ENCODE results near the gene NVL.
"Not testable (repeated sequence)": the region's sequence is repeated elsewhere in the genome, so short reads cannot be mapped to it uniquely, and the experiment has no call there.

The NVL gene

DNA sequence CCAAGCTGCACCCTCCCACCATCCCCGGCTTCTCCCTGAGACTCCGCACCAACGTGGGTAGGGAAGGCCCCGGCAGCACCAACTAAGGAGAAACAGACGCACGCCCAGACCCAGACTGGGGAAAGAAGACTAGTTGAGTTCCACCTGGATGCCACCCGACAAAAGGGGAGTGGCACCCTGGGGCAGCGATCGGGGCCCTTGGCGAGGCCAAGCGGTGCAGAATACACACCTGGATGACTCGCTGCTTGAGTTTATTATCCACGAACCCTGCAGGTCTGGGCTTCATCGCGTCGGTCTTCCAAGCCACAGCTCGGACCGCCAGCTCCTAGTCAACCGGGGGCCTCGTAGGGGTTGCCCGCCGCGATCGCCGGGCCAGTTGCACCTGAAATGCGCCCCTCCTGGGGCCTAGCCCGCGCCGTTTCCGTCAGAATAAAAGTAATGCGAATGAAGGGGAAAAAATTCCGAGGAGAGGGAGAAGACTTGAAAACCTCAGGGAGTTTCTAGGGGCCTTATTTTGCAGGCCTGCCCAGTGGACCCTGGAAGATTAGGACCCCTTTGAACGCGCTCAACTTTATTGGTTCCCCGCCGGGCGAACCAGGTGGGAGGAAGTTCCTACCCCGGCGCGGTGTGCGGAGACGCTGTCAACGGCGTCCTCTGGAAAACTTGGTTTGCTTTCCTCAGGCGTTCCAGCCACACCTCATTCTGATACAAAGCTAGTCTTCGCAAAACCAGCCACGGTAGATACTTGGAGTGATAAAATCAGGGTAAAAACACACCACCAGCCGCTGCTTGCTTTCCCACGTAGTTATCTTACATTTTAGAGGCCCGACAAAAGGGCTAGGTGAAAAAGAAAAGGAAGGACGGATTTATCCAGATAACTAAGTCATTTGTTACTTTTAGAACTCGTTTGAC is at the start of gene NVL:
Gene NVL, minus strand, starts transcription at position 331 of the 912 bp plus-strand sequence. Its CDS starts 45 bp downstream, at position 286.
- DNase-seq (ENCODE audit: low read depth) = peak; percentile 68

DNA sequence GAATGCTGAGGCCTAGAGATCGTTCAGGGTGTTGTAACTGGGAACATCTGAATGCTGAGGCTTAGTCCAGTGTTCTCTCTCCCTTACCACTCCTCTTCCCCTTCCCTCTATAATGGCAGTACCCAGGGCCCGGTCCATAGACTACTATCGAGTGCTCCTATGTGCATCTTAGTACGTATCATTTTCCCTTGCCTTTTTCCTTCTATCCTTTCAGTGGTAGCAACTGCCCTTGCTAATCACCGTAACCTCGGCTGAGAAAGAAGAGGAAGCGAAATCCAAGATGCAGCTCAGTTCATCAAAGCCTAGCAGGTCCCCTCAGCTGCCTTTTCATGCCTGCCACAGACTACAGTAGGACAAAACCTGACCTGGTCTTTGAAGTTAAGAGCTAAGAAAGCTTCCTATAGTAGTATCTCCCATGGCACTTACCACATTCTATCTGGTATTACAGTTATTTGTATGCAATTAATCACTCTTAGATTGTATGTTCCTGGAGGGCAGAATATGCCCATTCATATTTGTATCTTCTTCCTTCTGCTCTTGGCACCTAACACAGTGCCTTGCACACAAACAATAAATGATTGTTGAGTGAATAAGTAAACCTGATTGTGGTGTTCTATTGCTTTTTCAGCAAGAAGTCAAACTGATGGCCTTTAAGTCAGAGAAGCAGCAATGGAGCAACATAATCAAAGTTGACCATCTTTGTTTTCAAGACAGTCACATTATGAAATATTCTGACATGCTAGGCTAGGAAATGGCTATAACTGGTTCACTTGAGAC is 49.1 kb upstream of the NVL start:
- DNase-seq (ENCODE audit: low read depth) = no peak

DNA sequence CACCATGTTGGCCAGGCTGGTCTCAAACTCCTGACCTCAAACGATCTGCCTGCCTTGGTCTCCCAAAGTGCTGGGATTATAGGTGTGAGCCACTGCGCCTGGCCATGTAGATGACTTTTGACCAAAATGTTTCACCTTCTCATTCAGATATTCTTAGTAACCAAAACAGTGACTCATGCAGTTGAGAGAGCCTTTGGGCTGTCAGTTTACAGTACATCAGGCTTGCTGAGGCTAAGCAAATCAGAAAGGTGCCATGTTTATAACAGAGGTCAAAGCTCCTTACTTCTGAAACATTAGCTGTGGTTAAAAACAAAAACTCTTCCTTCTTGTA is 47.7 kb upstream of the NVL start:
- no peak for DNase-seq (ENCODE audit: low read depth)

DNA sequence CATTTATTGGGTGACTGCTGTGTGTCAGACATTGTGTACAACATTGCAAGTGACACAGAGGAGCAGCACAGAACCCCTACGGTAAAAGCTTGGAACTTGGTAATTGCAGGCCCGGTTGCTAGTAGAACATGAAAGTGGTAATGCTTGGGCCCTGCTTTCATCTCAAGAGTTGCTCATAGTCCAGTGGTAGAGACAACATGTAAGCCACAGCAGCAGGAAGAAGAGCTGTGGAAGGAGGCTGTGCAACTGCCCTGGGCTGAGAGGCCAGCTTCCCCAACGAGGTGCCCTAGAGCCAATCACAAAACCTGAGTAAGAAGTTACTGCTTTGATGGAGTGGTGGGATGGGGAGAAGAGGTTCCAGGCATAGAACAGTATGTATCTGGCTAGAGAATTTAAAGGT is 45.1 kb upstream of the NVL start:
- DNase-seq (ENCODE audit: low read depth) = no peak

DNA sequence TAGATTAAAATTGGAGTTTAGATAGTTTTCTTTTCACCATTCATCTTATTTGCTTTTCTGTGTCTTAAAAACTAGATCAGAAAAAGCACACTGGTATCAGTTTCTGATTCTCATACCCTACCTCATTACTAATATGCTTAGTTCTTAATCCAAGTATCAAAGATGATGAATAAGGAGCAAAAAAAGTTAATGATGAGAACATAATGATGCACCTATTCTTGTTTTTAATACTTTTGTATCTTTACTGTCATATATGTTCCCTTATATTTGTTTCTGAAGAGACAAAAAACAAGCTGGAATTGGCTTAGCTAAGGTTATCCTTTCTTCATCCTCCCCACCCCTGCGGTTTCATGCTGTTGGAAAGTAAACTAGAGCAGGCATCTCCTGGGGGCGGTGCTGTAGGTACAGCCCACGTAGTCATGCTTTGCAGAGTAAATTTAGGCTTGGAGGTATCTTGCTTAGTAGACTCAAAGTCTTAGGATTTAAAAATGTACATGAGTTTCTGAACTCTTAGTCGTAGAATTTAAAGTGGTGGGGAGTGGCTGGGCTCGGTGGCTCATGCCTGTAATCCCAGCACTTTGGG is 43.1 kb upstream of the NVL start:
- DNase-seq (ENCODE audit: low read depth) = no peak

DNA sequence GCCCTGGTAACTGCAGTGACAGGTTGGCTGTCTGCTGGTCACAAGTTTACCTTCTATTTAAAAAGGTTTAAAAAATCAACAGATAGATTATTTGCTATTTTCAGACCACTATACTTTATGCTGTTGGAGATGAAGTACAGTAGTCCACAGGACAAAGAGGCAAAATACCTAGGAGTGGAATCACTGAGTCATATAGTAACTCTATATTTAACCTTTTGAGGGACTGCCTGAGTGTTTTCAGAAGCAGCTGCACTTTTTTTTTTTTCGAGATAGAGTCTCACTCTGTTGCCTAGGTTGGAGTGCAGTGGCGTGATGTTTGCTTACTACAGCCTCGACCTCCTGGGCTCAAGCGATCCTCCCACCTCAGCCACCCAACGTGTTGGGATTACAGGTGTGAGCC is 38.4 kb upstream of the NVL start:
- no peak for DNase-seq (ENCODE audit: low read depth)

DNA sequence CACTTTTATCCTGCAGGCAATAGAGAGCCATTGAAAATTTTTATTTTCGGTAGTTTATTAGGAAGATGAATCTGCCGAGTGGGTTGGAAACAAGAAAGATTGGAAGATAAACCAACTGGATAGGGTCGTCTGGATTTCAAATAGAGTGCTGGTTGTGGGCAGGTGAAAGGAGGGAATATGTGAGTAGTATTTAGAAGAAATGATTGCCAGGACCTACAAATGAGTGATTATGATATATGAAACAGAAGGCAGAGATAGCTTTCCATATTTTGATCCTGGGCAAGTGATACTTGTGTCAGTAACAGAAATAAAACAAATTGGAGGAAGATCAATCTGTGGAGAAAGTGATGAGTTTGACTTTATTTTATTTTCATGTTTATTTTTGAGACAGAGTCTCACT is 29.2 kb upstream of the NVL start:
- no peak for DNase-seq (ENCODE audit: low read depth)

DNA sequence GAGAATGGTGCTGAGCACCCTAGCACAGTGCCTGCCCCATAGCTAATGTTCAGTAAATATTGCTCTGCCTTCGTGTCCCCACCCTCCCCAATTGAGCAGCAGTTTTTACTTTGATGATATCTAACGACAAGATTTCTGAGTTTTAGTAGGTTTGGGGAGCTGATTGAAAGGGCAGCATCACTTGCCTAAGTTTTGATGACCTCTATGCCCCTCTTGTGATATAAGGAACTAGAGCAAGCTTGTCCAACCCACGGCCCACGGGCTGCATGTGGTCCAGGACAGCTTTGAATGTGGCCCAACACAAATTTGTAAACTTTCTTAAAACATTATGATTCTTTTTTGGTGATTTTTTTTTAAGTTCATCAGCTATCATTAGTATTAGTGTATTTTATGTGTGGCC is 28.3 kb upstream of the NVL start:
- no peak for DNase-seq (ENCODE audit: low read depth)

DNA sequence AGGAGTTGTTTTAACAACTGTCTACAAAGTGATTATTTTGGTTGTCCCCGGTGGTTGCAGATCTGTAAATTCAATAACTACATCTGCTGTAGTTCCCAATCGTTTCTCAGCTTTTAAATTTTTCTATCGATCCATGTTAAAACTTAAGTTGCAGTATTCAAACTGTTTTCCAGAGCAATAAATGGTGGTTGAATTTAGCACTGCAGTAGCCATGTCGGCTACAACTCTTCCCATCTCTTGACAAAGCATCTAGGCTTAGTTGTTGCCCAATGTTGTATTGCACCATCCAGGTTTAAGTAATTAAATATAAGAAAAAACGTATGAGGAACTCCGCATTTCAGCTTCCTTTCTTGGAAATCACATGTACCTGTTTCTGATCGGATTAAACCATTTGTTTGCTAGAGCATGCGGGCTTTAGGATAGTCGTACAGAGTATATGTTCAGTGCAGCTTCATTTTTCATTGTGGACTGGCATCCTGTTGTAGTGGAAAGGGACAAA is 27.7 kb upstream of the NVL start:
- no peak for DNase-seq (ENCODE audit: low read depth)

DNA sequence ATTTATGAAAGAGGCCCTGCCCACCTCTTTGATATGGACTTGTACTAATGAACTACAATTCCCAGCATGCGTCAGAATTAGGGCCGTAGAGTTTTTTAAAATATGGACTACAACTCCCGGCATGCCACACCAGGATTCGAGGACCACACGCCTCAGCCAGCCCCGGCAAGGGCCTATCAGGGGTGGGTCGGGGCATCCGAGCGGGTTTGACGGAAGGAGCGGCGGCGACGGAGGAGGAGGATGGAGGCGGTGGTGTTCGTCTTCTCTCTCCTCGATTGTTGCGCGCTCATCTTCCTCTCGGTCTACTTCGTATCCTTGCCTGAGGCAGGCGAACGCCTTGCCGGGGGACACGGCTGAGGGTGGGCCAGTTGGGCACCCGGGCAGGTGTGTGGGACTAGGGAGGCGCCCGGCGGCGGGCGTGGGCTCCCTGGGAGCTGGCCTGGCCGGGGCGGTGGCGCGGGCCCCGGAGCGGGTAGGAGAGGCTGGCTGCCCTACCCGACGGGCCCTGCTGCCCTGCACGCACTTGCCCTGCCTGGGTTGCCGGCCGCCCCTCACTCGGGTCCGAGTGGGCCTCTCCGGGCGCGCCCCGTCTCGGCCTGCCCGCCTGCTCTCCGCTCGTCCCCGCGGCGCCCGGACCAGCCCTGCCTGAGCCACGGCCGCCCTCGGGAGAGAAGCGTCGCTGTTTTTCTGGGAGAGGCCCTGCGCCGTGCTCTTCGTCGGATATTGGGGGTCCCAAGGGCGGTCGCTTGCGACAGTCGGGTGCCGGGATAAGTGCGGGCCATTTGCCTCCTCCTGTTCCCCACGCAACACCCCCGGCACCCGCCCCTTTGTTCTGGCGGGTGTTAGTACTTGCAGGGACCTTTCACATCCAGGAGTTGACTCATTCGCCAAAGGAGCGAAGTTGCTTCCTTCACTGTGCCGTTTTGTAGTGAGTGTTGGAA is 27.0 kb upstream of the NVL start, which contains the start of gene CNIH4:
Gene CNIH4, plus strand, starts transcription at position 195 of the 941 bp plus-strand sequence. Its CDS starts 46 bp downstream, at position 241.
- peak; percentile 84 for DNase-seq (ENCODE audit: low read depth)

DNA sequence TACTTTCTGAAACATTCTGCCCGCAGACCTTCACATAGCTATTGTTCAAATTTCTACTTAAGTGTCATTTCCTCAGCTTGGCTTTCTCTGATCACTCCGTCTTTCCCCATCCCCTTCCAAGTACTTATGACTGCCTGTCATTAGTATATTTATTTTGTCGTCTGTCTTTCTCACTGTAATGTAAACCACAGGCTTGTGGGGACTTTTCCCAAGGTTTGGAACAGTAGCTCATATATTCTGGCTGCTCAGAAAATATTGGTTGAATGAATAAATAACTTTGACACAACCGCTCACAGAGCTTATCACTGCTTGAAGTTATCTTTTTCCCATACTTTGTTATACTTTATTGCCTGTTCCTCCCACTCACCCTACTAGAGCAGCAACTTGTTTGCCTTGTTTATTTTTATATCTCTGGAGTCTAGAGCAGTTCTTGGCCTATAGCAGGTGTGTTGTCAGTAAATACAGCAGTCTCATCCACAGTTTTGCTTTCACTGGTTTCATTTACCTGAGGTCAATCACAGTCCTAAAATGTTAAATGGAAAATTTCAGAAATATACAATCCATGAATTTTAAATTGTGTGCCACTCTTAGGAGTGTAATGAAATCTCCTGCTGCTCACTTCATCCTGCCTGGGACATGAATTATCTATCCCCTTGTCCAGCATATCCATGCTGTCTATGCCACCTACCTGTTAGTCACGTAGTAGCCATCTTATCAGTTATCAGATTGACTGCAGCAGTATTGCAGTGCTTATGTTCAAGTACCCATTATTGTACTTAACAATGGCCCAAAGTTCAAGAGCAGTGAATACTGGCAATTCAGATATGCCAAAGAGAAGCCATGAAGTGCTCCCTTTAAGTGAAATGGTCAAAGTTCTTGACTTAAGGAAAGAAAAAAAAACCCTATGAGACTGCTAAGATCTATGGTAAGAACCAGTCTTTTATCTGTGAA is 24.3 kb upstream of the NVL start:
- DNase-seq (ENCODE audit: low read depth) = no peak

DNA sequence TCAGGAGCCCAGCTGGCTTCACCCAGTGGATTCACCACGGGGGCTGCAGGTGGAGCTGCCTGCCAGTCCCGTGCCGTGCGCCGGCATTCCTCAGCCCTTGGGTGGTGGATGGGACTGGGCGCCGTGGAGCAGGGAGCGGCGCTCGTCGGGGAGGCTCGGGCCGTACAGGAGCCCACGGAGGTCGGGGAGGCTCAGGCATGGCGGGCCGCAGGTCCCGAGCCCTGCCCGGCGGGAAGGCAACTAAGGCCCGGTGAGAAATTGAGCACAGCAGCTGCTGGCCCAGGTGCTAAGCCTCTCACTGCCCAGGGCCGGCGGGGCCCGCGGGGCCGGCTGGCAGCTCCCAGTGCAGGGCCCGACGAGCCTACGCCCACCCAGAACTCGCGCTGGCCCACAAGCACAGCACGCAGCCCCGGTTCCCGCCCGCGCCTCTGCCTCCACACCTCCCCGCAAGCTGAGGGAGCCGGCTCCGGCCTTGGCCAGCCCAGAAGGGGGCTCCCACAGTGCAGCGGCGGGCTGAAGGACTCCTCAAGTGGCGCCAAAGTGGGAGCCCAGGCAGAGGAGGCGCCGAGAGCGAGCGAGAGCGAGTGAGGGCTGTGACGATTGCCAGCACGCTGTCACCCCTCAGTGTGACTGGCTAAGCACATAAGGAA is 22.6 kb upstream of the NVL start:
- not testable (repeated sequence) for DNase-seq (ENCODE audit: low read depth)

DNA sequence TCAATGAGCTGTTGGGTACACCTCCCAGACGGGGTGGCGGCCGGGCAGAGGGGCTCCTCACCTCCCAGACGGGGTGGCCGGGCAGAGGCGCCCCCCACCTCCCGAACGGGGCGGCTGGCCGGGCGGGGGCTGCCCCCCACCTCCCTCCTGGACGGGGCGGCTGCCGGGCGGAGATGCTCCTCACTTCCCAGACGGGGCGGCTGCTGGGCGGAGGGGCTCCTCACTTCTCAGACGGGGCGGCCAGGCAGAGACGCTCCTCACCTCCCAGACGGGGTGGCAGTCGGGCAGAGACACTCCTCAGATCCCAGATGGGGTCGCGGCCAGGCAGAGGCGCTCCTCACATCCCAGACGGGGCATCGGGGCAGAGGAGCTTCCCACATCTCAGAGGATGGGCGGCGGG is 19.7 kb upstream of the NVL start:
- DNase-seq (ENCODE audit: low read depth) = not testable (repeated sequence)

DNA sequence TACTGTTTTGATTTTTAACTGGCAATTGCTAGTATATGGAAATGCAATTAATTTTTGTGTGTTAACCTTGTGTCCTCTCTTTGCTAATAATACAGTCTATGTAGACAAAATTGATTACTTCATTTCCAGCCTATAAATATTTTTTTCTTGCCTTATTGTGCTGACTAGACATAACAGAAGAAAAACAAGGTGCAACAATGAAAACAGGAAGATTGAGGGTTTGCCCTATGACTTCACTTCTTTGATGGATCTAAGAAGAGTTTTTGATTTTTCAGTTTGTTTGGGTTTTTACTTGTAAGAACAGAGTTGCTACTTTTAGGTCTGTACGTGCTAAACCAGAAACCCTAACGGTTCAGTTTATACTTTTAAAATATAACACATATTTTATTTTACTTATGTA is 18.2 kb upstream of the NVL start:
- no peak for DNase-seq (ENCODE audit: low read depth)

DNA sequence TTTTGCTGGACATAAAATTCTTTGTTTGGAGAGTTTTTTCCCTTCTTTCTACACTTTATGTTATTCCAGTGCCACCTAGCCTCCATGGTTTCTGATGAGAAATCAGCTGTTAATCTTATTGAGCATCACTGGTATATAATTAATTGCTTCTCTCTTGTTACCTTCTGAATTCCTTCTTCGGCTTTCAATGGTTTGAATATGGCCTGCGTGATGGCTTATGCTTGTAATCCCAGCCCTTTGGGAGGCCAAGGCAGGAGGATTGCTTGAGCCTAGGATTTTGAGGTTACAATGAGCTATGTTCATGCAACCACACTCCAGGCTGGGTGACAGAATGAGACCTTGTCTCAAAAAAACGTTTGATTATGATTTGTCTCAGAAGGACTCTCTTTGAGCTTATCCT is 13.7 kb upstream of the NVL start:
- DNase-seq (ENCODE audit: low read depth) = no peak

DNA sequence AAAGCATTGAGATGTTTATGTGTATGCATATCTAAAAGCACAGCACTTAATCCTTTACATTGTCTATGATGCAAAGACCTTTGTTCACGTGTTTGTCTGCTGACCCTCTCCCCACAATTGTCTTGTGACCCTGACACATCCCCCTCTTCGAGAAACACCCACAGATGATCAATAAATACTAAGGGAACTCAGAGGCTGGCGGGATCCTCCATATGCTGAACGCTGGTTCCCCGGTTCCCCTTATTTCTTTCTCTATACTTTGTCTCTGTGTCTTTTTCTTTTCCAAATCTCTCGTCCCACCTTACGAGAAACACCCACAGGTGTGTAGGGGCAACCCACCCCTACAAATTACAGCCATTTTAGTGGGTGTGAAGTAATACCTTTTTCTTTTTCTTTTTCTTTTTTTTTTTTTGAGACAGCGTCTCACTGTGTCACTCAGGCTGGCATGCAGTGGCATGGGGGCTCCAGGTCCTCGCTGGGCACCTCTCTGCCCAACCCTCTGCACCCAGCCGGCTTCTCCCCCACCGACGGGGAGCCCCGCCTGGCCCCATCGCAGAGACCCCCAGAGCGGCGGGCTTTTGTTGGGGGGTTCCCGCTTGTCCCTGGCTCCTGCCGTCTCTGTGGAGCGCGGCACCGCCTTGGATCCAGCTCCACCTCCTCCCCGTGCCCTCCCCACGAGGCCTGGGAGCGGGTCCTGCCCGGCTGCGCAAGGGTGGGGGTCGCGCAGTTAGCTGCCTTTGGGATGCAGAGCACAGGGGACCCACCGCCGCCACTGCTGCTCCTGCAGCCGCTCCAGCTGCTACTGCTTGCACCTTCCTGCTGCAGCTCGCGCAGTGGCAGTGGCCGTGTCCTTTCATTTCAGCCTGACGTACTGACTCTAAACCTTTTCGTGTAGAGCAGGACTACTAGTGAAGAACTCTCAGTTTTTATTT is 10.7 kb upstream of the NVL start:
- not testable (repeated sequence) for DNase-seq (ENCODE audit: low read depth)

DNA sequence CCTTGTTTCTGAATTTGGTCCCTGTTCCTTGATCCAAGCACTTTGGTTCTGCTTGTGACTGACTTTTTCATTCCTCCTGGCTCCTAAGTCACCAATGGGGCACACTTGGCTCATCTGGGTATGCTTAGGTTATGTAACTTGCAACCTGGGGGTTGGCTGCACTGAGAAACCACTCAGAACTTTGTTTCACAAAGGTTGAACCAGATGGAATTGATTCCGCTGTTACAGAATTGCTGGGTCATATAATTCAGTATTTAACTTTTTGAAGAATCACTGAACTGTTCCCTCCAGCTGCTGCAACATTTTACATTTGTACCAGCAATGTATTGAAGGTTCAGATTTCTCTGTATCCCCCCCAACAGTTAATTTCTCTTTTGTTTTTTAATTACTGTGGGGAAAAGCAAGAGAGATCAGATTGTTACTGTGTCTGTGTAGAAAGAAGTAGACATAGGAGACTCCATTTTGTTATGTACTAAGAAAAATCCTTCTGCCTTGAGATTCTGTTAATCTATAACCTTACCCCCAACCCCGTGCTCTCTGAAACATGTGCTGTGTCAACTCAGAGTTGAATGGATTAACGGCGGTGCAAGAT is 9.6 kb upstream of the NVL start:
- no peak for DNase-seq (ENCODE audit: low read depth)

DNA sequence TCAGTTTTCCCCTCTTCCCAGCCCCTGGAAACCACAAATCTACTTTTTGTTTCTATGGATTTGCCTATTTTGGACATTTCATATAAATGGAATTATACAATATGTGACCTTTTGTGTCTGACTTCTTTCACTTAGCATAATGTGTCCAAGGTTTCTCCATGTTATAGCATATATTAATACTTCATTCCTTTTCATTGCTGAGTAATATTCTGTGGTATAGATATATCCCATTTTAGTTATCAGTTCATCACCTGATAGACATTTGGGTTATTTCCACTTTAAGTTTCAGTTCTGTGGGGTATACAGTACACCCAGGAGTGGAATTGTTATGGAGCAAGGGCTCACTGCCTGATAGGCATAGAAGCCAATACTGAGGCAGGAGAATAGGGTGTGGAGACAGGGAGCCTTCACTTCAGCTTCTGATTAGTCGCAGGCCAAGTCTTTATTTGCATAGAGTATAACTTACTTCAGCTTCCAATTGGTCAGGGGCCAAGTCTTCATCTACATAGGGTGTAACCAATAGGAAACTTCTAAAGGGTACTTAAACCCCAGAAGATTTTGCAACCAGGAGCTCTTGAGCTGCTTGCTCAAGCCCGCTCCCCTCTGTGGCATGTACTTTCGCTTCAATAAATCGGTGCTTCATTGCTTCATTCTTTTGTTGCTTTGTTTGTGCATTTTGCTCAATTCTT is 8.3 kb upstream of the NVL start:
- no peak for DNase-seq (ENCODE audit: low read depth)
